GM19468 (cell line): ENCODE results near the gene TMEM120B.
"Not testable (repeated sequence)": the region's sequence is repeated elsewhere in the genome, so short reads cannot be mapped to it uniquely, and the experiment has no call there.

Source experiments
- ATAC-seq: cut with Tn5 transposase; IDR thresholded peaks from one replicate; pipeline ENCODE4 v1.9.1; 2021; ENCODE audit warnings: mild to moderate bottlenecking, moderate library complexity, moderate number of reproducible peaks; ENCODE audit not compliant: unreplicated experiment; ENCODE audit errors: extremely low read depth

The TMEM120B gene

GRCh38 chr12:121712461-121713256 is at the start of gene TMEM120B:
Gene TMEM120B, plus strand, starts transcription at chr12:121712752. Its CDS starts 144 bp downstream, at chr12:121712896.
- peak; percentile 71 for ATAC-seq

- ATAC-seq, result no peak
These were observed 49.0 kb upstream of the TMEM120B start for GRCh38 chr12:121663610-121663929.

- not testable (repeated sequence) for ATAC-seq
These were observed 45.7 kb upstream of the TMEM120B start for GRCh38 chr12:121666829-121667228.

DNA sequence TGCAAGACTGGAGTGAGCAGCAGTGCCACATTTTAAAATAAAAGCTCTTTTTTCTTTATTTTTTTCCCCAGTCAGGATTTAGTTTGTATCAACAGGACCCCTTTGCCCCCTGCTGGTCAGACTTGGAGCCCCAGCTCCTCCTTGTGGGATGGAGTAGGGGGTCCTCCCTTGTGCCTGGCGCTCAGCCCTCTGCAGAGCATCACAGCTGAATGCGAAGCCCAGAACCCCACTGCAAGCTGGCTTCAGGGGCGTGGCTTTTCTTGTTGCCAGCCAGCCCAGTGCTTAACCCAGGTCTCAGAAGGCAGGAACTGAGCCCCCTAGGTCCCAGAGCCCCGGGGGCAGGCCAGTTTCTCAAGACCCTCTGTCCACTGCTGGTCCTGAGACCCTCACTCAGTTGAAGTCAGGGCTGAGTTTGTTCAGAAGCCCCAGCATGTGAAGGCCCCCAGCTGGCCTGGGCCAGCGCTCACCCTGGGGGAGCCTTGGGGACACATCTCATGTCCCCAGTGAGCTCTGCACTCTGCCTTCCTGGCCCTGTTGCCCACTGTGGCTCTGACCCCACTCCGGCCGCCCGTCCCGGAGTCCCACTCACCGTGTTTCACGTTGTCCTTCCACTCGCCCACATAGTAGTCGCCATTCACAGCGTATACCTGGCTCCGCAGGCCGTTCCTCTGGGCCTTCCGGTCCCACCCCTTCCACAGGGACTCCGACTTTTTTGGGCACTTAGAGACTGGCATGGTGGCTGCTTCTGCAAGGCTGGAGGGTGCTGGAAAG is 43.6 kb upstream of the TMEM120B start:
- ATAC-seq, result no peak

- ATAC-seq, result no peak
These were observed 43.0 kb upstream of the TMEM120B start, which contains the start of gene MORN3 for GRCh38 chr12:121669521-121669900. Gene MORN3, minus strand, starts transcription at chr12:121669654. Its CDS starts 171 bp downstream, at chr12:121669483.

DNA sequence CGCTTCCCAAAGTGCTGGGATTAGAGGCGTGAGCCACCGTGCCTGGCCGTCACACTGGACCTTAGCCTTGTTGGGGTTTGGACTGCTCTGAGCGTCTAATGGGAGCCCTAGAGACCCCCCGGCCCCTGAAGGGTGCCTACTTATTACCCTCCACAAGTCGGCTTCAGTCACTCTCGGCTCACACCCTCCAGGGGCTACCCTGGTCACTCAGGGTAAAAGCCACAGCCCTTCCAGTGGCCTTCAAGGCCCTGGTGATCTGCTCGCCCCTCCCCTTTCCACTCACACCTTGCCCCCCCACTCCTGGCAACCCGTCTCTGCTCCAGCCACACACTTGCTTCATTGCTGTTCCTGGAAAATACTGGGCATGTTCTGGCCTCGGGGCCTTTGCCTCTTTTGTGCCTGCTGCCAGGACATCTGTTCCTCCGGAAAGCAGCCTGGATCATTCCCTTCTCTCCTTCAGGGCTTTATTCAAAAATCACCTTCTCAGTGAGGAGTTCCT is 39.5 kb upstream of the TMEM120B start:
- no peak for ATAC-seq

DNA sequence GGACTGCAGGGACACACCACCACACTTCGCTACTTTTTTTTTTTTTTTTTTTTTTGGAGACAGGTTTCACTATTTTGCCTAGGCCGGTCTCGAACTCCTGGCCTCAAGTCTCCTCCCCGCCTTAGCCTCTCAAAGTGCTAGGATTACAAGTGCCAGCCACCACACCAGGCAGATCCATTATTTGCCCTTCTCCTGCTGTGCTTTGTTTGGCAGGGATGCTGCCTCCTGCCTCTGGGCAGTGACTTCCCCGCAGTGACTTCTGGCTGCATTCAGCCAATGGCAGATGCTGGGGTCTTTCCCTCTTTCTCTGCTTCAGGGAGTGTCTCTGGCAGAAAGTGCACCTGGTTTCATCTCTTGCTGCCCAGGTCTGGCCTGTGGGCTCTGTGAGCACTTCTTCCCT is 36.4 kb upstream of the TMEM120B start:
- ATAC-seq, result no peak

GRCh38 chr12:121678305-121678704 is 34.2 kb upstream of the TMEM120B start:
- ATAC-seq, result no peak

GRCh38 chr12:121678716-121679300 is 33.7 kb upstream of the TMEM120B start:
- ATAC-seq, result no peak

GRCh38 chr12:121679661-121680197 is 32.8 kb upstream of the TMEM120B start:
- ATAC-seq, result not testable (repeated sequence)

DNA sequence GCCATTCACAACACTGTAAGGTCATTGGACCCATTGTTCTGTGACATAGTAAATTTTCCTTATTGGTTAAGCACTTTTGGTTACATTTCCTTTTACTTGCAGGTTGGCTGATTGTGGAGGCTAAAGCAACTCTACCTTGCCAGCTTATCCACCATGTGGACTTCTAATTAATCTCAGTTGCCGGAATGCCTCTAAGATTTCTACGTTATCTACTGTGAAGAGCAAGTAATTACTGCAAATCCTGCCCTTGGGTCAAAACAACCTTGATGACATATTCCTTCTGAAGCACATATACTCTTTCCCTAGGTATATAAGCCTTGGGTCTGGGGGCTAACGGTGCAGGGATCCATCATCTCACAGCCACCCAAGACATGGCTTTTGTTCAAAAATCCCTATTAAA is 23.6 kb upstream of the TMEM120B start:
- ATAC-seq, result no peak

DNA sequence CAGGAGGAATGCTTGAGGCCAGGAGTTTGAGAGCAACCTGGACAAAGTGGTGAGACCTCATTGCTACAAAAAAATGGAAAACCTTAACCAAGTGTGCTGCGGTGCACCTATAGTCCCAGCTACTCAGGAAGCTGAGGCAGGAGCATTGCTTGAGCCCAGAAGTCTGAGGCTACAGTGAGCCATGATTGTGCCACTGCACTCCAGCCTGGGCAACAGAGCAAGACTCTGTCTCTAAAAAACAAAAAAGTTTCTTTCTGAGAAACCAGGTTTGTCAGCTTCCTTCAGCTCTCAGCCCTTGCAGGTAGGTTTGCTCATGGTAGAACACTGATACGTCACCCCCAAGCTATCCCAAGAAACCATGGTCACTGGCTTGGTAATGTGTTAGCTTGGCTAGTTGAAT is 23.1 kb upstream of the TMEM120B start:
- no peak for ATAC-seq

- ATAC-seq, result not testable (repeated sequence)
These were observed 19.8 kb upstream of the TMEM120B start for GRCh38 chr12:121692744-121693143.

- ATAC-seq, result no peak
These were observed 19.3 kb upstream of the TMEM120B start for GRCh38 chr12:121693155-121693687.

DNA sequence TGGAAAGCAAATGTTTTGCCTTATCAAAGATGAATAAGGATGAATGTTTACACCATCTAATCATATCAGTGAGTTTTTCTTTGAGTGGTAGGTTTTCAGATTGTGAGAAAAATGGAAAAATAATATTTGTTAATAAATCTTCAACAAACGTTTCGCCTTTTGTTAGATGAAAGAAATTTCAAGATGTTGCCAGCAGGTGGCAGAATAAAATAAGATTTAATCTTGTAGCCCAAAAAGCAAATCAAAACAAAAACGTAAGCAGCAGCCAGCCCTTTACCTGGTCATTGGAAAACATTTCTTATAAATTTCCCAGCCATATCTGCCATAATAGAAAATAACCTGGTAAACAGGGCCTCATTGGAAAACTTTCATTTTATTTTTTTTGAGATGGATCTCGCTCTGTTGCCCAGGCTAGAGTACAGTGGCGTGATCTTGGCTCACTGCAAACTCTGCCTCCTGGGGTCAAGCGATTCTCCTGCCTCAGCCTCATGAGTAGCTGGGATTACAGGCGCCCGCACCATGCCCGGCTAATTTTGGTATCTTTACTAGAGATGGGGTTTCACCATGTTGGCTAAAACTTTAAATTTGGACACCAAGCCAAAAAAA is 15.4 kb upstream of the TMEM120B start:
- ATAC-seq, result no peak

GRCh38 chr12:121697861-121698260 is 14.7 kb upstream of the TMEM120B start:
- ATAC-seq, result not testable (repeated sequence)

DNA sequence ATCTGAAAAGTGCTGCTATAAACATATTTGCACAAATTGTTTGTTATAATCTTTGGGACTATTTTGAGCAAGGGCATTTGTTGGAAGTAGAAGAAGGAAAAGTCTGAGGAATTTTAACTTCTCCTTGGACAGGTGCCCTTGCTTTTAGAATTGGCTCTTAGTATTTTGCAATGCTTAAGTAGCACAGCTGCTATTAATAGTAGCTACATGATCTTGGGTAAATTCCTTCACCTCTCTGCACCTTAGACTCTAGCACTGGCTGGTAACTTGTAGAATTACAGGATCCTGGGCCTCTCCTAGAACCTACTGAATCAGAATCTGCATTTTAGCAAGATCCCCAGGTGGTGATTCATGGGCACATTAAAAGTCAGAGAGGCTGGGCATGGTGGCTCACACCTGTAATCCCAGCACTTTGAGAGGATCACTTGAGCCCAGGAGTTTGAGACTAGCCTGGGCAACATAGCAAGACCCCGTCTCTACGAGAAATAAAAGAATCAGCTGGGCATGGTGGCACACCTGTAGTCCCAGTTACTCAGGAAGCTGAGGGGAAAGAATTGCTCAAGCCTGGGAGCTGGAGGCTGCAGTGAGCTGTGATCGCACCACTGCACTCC is 10.8 kb upstream of the TMEM120B start:
- ATAC-seq, result no peak

- ATAC-seq, result no peak
These were observed 9.6 kb upstream of the TMEM120B start for GRCh38 chr12:121702944-121703343.

- ATAC-seq, result no peak
These were observed 7.0 kb upstream of the TMEM120B start for GRCh38 chr12:121705514-121705913.
